NCI-H1417 treated with DMSO at 0.1 percent for 48 hours (cell line): ENCODE data around the gene GPRC5C.

Experiments used
- DNase-seq: peaks from one replicate; lab custom pipeline; 2025; lab: John Stamatoyannopoulos, UW

GPRC5C gene

GRCh38 chr17:74433421-74434121 lies 1.7 kb downstream of the GPRC5C start:
- no peak for DNase-seq

DNA sequence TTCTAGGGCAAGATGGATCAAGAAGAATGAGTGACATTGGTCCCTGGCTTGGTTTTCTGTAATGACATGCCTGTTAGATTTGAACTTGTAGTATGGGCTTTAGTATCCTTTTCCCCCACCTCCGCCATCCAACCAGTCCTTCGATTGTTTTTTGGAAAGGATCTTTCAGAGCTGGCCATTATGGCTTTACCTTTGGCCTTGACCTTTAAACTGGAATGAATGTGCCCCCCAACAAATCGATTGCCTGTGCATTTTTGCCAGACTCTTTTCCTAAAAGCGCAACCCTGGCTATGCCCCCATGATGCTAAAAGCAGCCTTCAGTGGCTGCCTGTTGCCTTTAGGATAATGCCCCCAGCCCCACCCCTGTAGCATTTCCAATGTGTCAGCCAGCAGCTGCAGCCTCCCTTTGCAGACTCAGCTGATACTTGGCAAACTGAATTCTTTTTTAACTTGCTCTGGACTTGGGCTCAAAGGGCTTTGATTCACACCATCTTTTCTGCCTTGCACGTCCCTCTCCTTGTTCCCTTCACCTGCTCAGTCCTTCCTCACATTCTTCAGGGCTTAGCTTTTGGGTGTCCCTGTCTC lies 4.0 kb downstream of the GPRC5C start:
- DNase-seq = no peak

- no peak for DNase-seq
Measured at GRCh38 chr17:74437702-74438101, 5.8 kb downstream of the GPRC5C start.

GRCh38 chr17:74439691-74440567 lies 8.0 kb downstream of the GPRC5C start:
- no peak for DNase-seq

DNA sequence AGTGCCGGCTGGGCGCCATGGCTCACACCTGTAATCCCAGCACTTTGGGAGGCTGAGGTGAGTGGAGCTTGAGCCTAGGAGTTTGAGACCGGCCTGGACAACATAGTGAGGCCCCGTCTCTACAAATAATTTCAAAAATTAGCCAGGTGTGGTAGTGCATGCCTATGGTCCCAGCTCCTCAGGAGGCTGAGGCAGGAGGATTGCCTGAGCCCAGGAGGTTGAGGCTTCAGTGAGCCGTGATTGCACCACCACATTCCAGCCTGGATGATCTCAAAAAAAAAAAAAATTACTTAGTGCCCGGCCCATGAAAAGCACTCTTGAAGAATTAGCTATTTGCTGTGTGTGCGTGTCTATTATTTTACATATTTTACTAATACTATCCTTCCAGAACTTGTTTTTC lies 9.6 kb downstream of the GPRC5C start:
- DNase-seq = no peak

GRCh38 chr17:74442291-74442669 lies 10.4 kb downstream of the GPRC5C start:
- no peak for DNase-seq

DNA sequence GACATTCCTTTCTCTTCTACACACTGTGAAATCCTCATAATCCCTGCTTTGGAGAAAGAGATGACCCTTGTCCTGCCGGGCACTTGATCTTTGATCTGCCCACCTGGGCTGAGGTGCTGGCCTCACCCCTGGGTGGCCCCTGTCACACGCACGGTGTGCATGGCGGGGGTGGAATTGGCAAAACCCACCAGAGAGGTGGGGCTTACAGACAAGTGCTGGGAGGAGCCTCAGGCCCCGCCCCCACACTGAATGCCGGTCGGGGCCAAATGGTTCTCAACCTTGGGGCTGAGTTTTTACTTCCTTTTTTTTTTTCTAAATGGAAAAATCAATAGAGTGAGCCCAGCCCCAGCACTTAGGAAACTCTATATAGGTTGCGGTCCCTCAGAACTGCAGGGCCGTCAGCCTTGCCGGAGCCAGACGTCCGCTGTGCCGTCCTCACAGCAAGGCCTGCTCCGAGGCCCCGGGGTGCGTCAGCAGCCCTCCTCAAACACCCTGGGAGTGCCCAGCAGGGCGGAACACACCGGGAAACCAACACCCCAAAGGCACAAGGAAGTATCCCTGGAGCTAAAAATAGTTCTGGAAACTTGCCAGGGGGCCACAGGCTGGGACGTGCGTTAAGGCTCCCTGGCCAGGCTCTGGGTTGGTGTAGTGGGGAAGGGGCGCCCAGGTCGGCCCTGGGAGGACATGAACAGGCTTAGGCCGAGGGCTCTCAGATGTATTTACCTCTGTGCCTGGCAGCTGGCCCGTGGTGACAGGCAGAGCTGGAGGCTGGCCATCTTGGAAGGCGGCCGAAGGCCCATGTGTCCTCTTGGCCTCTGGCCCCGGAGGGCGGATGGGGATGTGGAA lies 11.0 kb downstream of the GPRC5C start:
- DNase-seq = no peak

DNA sequence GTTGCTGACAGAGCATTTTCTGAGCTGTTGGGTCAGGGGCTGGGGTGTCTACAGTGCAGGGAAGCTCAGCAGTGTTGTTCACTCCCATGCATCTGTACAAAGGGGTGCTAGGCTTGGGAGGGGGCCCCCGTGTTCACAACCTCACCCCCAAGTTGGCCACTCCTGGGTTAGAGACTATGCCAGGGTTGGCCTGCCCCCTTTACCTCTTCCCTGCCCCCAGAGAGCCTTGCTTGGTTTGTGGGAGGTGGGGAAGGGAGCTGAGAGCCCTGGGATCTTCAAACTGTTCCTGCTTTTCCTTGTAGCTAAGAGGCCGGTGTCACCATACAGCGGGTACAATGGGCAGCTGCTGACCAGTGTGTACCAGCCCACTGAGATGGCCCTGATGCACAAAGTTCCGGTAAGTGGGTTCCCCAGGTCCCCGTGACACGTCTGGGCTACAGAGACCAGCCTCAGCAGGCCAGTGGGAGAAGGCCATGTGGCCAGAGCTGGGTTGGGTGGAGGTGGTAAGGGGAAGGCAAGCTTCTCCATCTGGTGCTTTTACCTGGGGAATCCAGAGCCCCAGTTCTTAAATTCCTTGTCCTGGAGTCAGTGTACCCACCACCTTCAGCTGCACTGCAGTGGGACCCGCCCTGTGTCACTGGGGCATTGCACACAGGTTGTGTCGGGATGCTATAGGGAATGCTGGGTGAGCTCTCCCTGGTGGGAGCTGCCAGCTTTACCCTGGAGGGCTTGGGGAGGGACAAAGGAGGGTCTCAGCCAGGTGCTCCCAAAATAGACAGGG lies 11.8 kb downstream of the GPRC5C start:
- no peak for DNase-seq

DNA sequence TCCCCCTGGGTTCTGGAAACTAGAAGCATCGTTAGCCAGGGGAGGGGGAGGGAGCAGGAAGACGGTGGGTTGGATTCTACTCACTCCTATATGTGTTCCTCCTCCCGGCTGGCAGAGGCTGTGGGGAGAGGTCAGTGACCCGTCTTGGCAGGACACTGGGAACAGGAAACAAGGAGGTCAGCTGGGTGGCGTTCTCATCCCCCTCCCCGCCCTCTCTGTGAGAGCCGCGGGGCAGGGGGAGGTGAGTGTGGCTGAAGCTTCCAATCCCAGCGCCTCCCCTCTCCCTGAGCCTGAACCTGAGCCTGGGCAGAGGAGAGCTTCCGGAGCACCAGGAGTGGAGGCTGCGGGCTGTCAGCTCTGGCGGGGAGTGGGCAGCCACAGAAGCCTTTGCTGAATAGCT lies 12.5 kb downstream of the GPRC5C start:
- DNase-seq = no peak

- no peak for DNase-seq
Measured at GRCh38 chr17:74445158-74445557, 13.3 kb downstream of the GPRC5C start.

GRCh38 chr17:74446551-74447500 lies 14.9 kb downstream of the GPRC5C start:
- no peak for DNase-seq

GRCh38 chr17:74447628-74448159 lies 15.8 kb downstream of the GPRC5C start:
- DNase-seq = no peak

DNA sequence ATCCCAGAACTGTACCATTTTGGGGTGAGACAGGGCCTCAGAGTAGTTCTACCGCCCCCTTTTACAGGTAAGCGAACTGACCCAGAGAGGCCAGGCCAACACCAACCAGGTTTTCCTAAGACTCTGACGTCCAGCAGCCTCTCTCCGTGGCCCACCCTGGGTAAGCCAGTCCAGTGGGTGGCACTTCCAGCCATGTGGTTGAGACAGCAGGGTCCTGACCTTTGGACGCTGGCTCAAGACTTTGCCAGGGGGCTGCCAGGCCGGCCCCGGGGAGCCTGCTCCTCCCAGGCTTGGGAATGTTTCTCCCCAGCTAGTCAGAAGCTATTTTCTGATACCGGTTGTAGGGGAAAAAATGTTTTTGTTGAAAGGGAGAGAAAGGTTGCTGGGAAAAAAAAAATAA lies 16.9 kb downstream of the GPRC5C start:
- no peak for DNase-seq

GRCh38 chr17:74449306-74449705 lies 17.4 kb downstream of the GPRC5C start:
- no peak for DNase-seq

GRCh38 chr17:74449773-74450172 lies 17.9 kb downstream of the GPRC5C start:
- no peak for DNase-seq

DNA sequence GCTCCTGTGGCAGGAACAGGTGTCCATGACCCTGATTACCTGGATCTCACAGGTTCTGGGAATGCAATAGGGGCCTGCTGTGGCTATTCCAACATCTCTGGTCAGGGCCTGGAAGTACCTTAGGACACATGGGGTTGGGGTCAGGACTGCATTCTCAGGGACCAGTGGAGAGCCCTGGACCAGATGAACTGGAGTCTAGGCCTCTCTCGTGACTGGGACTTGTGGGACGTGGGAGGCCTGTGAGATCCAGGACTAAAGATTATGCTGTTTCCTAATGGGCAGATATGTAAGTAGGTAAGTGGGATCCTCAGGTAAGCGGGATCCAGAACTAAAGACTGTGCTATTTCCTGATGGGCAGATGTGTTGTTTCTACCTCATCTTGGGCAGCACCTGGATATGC lies 18.3 kb downstream of the GPRC5C start:
- DNase-seq = no peak

DNA sequence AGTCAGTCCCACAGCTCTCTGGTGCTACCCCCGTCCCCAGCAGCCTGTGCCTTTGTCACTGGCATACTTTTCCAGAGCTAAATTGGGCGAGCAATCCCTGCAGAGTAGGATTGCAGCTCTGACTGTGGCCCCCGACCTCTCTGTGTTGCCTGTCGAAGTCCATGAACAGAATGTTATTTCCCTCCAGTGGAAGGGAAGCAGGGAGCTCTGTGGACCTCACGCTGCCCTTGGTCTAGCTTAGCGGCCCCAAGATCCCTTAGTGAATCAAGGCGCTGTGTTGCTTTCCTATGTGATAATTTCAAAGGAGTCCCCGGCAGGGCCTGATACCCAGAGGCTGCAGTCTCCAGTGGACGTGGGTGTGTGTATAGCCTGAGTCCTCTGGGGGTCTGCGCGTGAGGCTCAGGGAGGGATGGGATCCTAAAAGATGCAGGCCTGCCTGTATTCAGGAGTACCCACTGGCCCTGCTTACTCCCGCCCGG lies 19.1 kb downstream of the GPRC5C start:
- no peak for DNase-seq

DNA sequence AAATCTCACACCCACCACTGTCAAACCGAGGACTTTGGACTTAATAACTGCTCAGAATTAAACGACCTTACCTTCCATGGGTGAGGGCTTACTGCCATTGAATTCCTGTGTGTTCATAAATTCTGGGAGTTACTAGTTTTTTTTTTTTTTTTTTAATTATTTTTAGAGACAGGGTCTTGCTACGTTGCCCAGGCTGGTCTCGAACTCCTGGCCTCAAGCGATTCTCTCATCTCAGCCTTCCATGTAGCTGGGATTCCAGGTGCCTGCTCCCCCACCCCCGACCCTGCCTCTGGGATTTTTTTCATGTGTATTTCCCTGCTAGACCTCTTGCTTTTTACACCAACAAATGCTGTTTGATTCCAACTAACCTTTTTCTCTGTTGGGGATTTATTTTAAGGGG lies 19.7 kb downstream of the GPRC5C start:
- no peak for DNase-seq

GRCh38 chr17:74452033-74452840 lies 20.3 kb downstream of the GPRC5C start:
- DNase-seq = no peak
